Measurements from ENCODE around the gene SP140L.
A peak's percentile ranks its signal among the peaks of the same experiment; 100 is the strongest.
"Not testable (repeated sequence)": the region's sequence is repeated elsewhere in the genome, so short reads cannot be mapped to it uniquely, and the experiment has no call there.

Gene SP140L

GRCh38 chr2:230418341-230419016 is 91.5 kb downstream of the SP140L start:
- peak; percentile 60 for DNase-seq (ENCODE audit: low read depth)

GRCh38 chr2:230419181-230419580 is 92.2 kb downstream of the SP140L start:
- no peak for DNase-seq (ENCODE audit: low read depth)

GRCh38 chr2:230422149-230422548 is 95.2 kb downstream of the SP140L start:
- no peak for DNase-seq (ENCODE audit: low read depth)

- peak; percentile 84 for DNase-seq (ENCODE audit: low read depth)
Measured at GRCh38 chr2:230423851-230424458, 97.0 kb downstream of the SP140L start.

- DNase-seq (ENCODE audit: low read depth): no peak
Measured at GRCh38 chr2:230425377-230425776, 98.4 kb downstream of the SP140L start.

- no peak for DNase-seq (ENCODE audit: low read depth)
Measured at GRCh38 chr2:230429513-230429912, 102.5 kb downstream of the SP140L start.

GRCh38 chr2:230430957-230431910 is 104.2 kb downstream of the SP140L start:
- DNase-seq (ENCODE audit: low read depth): no peak

GRCh38 chr2:230434677-230435324 is 107.8 kb downstream of the SP140L start:
- peak; percentile 44 for DNase-seq (ENCODE audit: low read depth)

- no peak for DNase-seq (ENCODE audit: low read depth)
Measured at GRCh38 chr2:230435431-230435830, 108.4 kb downstream of the SP140L start.

- DNase-seq (ENCODE audit: low read depth): not testable (repeated sequence)
Measured at GRCh38 chr2:230439121-230439520, 112.1 kb downstream of the SP140L start.

GRCh38 chr2:230439590-230439989 is 112.6 kb downstream of the SP140L start:
- no peak for DNase-seq (ENCODE audit: low read depth)

- peak; percentile 82 for DNase-seq (ENCODE audit: low read depth)
Measured at GRCh38 chr2:230441227-230441897, 114.4 kb downstream of the SP140L start.

- DNase-seq (ENCODE audit: low read depth): peak; percentile 44
Measured at GRCh38 chr2:230443541-230443940, 116.5 kb downstream of the SP140L start.

- DNase-seq (ENCODE audit: low read depth): no peak
Measured at GRCh38 chr2:230444832-230445231, 117.8 kb downstream of the SP140L start.

GRCh38 chr2:230447036-230447435 is 120.0 kb downstream of the SP140L start:
- DNase-seq (ENCODE audit: low read depth): no peak

GRCh38 chr2:230447455-230448451 is 120.8 kb downstream of the SP140L start:
- no peak for DNase-seq (ENCODE audit: low read depth)

GRCh38 chr2:230449901-230450467 is 123.0 kb downstream of the SP140L start:
- no peak for DNase-seq (ENCODE audit: low read depth)

- DNase-seq (ENCODE audit: low read depth): no peak
Measured at GRCh38 chr2:230453006-230453405, 126.0 kb downstream of the SP140L start.

All from amniotic epithelial cell (primary cell).